ENCODE results near the gene NRDC. TPM values are rescaled to one million over a fixed set of nuclear protein-coding genes. Genes with fewer than 3 reads are reported as not detected.

The NRDC gene, protein sequence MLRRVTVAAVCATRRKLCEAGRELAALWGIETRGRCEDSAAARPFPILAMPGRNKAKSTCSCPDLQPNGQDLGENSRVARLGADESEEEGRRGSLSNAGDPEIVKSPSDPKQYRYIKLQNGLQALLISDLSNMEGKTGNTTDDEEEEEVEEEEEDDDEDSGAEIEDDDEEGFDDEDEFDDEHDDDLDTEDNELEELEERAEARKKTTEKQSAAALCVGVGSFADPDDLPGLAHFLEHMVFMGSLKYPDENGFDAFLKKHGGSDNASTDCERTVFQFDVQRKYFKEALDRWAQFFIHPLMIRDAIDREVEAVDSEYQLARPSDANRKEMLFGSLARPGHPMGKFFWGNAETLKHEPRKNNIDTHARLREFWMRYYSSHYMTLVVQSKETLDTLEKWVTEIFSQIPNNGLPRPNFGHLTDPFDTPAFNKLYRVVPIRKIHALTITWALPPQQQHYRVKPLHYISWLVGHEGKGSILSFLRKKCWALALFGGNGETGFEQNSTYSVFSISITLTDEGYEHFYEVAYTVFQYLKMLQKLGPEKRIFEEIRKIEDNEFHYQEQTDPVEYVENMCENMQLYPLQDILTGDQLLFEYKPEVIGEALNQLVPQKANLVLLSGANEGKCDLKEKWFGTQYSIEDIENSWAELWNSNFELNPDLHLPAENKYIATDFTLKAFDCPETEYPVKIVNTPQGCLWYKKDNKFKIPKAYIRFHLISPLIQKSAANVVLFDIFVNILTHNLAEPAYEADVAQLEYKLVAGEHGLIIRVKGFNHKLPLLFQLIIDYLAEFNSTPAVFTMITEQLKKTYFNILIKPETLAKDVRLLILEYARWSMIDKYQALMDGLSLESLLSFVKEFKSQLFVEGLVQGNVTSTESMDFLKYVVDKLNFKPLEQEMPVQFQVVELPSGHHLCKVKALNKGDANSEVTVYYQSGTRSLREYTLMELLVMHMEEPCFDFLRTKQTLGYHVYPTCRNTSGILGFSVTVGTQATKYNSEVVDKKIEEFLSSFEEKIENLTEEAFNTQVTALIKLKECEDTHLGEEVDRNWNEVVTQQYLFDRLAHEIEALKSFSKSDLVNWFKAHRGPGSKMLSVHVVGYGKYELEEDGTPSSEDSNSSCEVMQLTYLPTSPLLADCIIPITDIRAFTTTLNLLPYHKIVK
- total RNA-seq (100 to 1,000 TPM; 232 to 385 (median 288) TPM), polyA plus RNA-seq (100 to 1,000 TPM; 132 to 346 (median 178) TPM)
- long read RNA-seq, donor 1, transcript NRDC-211 (2 exons, 1,020 nt), result minor isoform, 10 of 255 reads
- long read RNA-seq, donor 1, transcript NRDC-202 (33 exons, 3,895 nt), result minor isoform, 30 of 255 reads
- long read RNA-seq, donor 1, transcript NRDC-201 (31 exons, 3,691 nt), result major isoform, 131 of 255 reads
- long read RNA-seq, donor 1, partial matches to known transcripts, result 49 of 255 reads
- long read RNA-seq, donor 1, other reads (novel, unspliced or antisense), result 35 of 255 reads
- long read RNA-seq, donor 2, transcript NRDC-201 (31 exons, 3,691 nt), result major isoform, 241 of 466 reads
- long read RNA-seq, donor 2, transcript NRDC-202 (33 exons, 3,895 nt), result minor isoform, 47 of 466 reads
- long read RNA-seq, donor 2, transcript NRDC-211 (2 exons, 1,020 nt), result minor isoform, 12 of 466 reads
- long read RNA-seq, donor 2, partial matches to known transcripts, result 102 of 466 reads
- long read RNA-seq, donor 2, other reads (novel, unspliced or antisense), result 64 of 466 reads

DNA sequence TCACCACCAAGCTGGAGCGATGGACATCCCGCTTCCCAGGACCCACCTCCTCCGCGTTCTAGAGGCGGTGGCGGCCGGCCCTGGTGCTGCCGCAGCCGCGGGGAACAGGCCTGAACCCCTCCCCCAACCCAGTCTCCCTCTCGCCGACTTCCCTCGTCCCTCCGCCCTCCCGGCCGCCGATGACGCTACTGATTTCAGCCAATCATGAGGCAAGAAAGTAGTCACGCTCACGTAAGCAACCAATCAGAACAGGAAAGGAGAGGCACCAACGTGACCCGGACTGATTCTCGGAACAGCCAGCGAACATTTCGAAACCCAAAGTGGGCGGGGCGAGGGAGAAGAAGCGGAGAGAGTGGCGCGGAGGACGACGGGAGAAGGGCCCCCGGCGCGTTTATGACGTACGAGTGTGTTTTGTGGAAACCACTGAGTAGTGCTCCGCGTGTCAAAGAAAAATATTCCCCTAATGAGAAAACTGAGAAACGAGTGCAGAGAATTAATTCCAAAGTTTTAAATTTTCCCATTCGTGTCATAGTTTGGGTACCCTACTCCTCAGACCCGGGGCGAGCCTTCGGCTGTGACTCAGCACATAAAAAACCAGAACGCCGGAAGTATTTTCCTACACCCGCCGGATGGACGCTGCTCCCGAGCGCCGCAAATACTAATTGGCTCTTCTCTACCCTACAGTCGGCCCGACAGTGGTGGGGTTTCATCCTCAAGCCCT lies at the start of gene NRDC:
NRDC (minus strand) TSS at position 112 of the 721 bp plus-strand sequence. CDS start 112 bp downstream, outside the sequence.
- ATAC-seq (peak; percentile 94 to 97 (median 95)), DNase-seq (peak; percentile 100)
- peak within 1 kb of the TSS; percentile 77 for H3K4me3 ChIP-seq
- H3K27ac ChIP-seq, result peak within 1 kb of the TSS; percentile 96
- H3K36me3 ChIP-seq (ENCODE audit: insufficient read depth in 1 of 2, low read depth in 1 of 2), result no peaks in the 10 kb centered on the region
- TF ChIP-seq, protein P1, sequence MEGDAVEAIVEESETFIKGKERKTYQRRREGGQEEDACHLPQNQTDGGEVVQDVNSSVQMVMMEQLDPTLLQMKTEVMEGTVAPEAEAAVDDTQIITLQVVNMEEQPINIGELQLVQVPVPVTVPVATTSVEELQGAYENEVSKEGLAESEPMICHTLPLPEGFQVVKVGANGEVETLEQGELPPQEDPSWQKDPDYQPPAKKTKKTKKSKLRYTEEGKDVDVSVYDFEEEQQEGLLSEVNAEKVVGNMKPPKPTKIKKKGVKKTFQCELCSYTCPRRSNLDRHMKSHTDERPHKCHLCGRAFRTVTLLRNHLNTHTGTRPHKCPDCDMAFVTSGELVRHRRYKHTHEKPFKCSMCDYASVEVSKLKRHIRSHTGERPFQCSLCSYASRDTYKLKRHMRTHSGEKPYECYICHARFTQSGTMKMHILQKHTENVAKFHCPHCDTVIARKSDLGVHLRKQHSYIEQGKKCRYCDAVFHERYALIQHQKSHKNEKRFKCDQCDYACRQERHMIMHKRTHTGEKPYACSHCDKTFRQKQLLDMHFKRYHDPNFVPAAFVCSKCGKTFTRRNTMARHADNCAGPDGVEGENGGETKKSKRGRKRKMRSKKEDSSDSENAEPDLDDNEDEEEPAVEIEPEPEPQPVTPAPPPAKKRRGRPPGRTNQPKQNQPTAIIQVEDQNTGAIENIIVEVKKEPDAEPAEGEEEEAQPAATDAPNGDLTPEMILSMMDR (IDR thresholded peaks at IDR 0.05), result no peak
- H3K9me3 ChIP-seq, result no peaks in the 10 kb centered on the region
- peaks cover 0 to 14% (median 0%) of the 10 kb centered on the region in 3 donors for H3K27me3 ChIP-seq (ENCODE audit: insufficient read depth in 3 of 3, low read length in 2 of 3)
- 0% methylated on average over 54 of the region's 54 CpGs for WGBS, 3 donors
- intact Hi-C loops (cut with DNase I), result loop anchor here in 1 of 2 donors (5.0 kb wide), 1 partner anchor 179 kb away; the partner anchor contains the start of genes BTF3L4 and TXNDC12
- H3K4me1 ChIP-seq, result peaks cover 26% of the 10 kb centered on the region

DNA sequence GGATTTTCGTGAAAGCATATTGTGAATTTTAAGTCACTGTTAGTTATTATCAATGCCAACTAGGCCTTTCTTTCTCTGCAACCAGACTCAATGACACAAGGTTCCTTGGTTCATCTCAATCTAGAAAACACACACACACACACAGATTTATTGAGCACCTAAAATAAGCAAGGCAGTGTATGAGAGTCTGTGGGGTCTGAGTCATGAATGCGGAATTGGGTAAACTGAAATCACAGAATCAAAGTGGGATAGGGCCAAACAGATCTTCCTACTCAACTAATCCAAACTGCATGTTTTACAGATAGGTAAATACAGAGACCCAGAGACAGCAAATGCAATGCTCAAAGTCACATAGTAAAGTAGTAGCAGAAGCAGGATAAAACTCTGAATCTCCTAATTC lies 48.5 kb upstream of the NRDC start:
- intact Hi-C loops (cut with DNase I), result no loop called here
- H3K9me3 ChIP-seq, result no peaks in the 10 kb centered on the region
- TF ChIP-seq, protein P1 (IDR thresholded peaks at IDR 0.05), result no peak
- ATAC-seq (no peak), DNase-seq (no peak)
- H3K36me3 ChIP-seq (ENCODE audit: insufficient read depth in 1 of 2, low read depth in 1 of 2), result no peaks in the 10 kb centered on the region
- no peak overlapping the region for H3K27ac ChIP-seq
- H3K4me3 ChIP-seq, result no peak overlapping the region
- H3K27me3 ChIP-seq (ENCODE audit: insufficient read depth in 3 of 3, low read length in 2 of 3), result peaks cover 0 to 9% (median 0%) of the 10 kb centered on the region in 3 donors
- no peaks in the 10 kb centered on the region for H3K4me1 ChIP-seq
- 89 to 95% (median 95%) methylated on average over 2 of the region's 2 CpGs for WGBS, 3 donors

DNA sequence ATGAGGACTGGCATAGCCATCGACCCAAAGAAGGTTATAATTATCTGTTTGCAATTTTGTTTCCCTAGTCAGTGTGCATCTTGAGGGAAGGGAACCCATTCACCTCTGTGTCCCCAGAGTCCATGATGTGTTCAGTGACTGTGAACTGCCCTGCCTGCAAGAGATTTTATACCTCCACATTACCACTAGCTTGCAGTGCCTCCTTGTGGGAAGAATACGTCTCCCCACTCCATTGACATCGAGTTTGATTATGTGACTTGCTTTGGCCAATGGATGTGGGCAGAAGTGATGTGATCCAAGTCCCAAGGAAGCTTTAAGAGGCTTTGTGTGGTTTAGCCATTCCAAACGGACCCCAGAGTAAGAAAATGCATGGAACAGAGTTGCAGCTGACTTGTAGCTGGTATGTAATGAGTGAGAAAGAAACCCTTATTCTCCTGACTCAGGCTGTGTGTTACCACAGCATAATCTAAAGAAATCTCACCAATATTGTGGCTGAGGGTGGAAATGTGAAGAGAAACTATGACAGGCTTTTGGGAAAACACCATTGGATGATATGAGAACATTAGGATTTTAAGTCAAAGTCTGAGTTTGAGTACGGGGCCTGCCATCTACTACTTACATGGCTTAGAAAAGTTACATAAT lies 47.8 kb upstream of the NRDC start:
- ATAC-seq, result no peak

More for the DNA sequence above, 47.8 kb upstream of the NRDC start:
- 66 to 73% (median 70%) methylated on average over 5 of the region's 5 CpGs for WGBS, 3 donors
- Histone ChIP-seq H3K27ac (no peak overlapping the region), H3K4me1 (no peaks in the 10 kb centered on the region), H3K9me3 (no peaks in the 10 kb centered on the region), H3K4me3 (no peak overlapping the region), H3K27me3 (ENCODE audit: insufficient read depth in 3 of 3, low read length in 2 of 3) (peaks cover 0 to 9% (median 0%) of the 10 kb centered on the region in 3 donors), H3K36me3 (ENCODE audit: insufficient read depth in 1 of 2, low read depth in 1 of 2) (no peaks in the 10 kb centered on the region)
- TF ChIP-seq, protein P1 (IDR thresholded peaks at IDR 0.05), result no peak
- DNase-seq, result no peak
- intact Hi-C loops (cut with DNase I), result no loop called here
